WTC11 (cell line): Measurements from ENCODE around the gene LRRC47.

Experiments
- ESRRA ChIP-seq: sonication (generic); formaldehyde crosslinking; IDR thresholded peaks from 2 replicates; pipeline ENCODE4 v1.8.1; 2022; ENCODE audit warnings: mild to moderate bottlenecking, missing genetic modification reagents, borderline replicate concordance
- RELA ChIP-seq: sonication (generic); formaldehyde crosslinking; IDR thresholded peaks from 2 replicates; pipeline ENCODE4 v1.8.1; 2022; ENCODE audit warnings: missing genetic modification reagents, mild to moderate bottlenecking, borderline replicate concordance
- ZNF423 ChIP-seq: fragments of 250-450 bp; sonication (Bioruptor Pico); IDR thresholded peaks from 2 replicates; pipeline ENCODE4 v2.1.2; 2022; ENCODE audit warnings: mild to moderate bottlenecking, moderate library complexity
- TF ChIP-seq, protein P1 (sequence below): sonication (generic); formaldehyde crosslinking; conservative IDR thresholded peaks from 2 replicates; pipeline ENCODE4 v1.8.1; 2022; ENCODE audit warnings: mild to moderate bottlenecking, missing genetic modification reagents
- TF ChIP-seq, protein P2 (sequence below): sonication (generic); formaldehyde crosslinking; IDR thresholded peaks from 2 replicates; pipeline ENCODE4 v1.8.1; 2023; ENCODE audit warnings: mild to moderate bottlenecking, missing genetic modification reagents, moderate library complexity
- TF ChIP-seq, protein P3 (sequence below): fragments of 200-600 bp; IDR thresholded peaks from 2 replicates; pipeline ENCODE4 v1.8.0; 2022; ENCODE audit warnings: antibody characterized with exemption

DNA sequence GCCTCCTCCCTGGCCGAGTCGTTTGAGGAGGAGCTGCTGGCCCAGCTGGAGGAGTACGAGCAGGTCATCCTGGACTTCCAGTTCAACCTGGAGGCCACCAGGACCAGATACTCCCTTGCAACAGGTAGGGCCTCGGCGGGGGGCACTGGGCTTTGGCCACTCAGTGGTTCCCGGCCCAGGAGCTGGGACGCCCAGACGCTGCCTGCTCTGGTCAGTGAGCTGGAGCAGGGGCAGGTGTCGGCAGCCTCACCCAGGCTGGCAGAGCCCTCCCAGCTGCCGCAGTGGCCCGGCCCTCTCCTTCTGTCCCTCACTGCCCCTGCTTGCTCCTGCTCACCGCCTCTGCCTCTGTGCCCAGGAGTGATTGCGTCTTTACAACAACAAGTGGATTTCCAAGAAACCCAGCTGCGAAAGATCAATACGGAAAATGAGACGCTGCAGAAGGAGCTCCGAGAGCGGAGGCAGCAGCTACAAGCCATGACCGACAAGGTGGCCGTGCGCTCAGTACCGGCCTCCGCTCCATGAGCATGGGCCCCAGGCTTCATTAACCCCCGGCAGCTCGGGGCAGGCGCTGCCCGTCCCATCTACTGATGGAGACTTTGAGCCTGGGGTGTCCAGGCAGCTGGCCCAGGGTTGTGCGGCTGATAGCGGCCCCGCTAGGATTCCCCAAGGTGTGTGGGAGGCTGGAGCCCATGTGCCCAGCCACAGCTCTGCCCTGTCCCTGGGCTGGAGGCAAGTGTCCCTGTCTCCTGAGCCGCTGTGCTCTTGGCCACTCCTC lies 32.8 kb downstream of the LRRC47 start:
- TF ChIP-seq RELA (CRISPR knock-in tag) (no peak), ESRRA (CRISPR knock-in tag) (no peak), ZNF423 (no peak)
- TF ChIP-seq, protein P1, sequence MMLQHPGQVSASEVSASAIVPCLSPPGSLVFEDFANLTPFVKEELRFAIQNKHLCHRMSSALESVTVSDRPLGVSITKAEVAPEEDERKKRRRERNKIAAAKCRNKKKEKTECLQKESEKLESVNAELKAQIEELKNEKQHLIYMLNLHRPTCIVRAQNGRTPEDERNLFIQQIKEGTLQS (CRISPR knock-in tag), result no peak
- TF ChIP-seq, protein P2, sequence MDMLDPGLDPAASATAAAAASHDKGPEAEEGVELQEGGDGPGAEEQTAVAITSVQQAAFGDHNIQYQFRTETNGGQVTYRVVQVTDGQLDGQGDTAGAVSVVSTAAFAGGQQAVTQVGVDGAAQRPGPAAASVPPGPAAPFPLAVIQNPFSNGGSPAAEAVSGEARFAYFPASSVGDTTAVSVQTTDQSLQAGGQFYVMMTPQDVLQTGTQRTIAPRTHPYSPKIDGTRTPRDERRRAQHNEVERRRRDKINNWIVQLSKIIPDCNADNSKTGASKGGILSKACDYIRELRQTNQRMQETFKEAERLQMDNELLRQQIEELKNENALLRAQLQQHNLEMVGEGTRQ (CRISPR knock-in tag), result no peak
- TF ChIP-seq, protein P3, sequence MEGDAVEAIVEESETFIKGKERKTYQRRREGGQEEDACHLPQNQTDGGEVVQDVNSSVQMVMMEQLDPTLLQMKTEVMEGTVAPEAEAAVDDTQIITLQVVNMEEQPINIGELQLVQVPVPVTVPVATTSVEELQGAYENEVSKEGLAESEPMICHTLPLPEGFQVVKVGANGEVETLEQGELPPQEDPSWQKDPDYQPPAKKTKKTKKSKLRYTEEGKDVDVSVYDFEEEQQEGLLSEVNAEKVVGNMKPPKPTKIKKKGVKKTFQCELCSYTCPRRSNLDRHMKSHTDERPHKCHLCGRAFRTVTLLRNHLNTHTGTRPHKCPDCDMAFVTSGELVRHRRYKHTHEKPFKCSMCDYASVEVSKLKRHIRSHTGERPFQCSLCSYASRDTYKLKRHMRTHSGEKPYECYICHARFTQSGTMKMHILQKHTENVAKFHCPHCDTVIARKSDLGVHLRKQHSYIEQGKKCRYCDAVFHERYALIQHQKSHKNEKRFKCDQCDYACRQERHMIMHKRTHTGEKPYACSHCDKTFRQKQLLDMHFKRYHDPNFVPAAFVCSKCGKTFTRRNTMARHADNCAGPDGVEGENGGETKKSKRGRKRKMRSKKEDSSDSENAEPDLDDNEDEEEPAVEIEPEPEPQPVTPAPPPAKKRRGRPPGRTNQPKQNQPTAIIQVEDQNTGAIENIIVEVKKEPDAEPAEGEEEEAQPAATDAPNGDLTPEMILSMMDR, result no peak
